Neuronal stem cell (in vitro differentiated cells): ENCODE data around the gene RSBN1.

Source experiments
- DNase-seq: peaks from one replicate; pipeline ENCODE4 v3.0.0-alpha.2; 2013; ENCODE audit warnings: low spot score
- H2AFZ ChIP-seq: one replicate; pipeline ENCODE4 v1.6.1; 2013; ENCODE audit warnings: mild to moderate bottlenecking, low read length, inconsistent platforms
- H2AK5ac ChIP-seq: 2 replicates; pipeline ENCODE4 v1.6.1; 2013; ENCODE audit warnings: low read depth, mild to moderate bottlenecking, inconsistent platforms, low read length, moderate library complexity, mixed read lengths
- H2BK120ac ChIP-seq: 2 replicates; pipeline ENCODE4 v1.6.1; 2013; ENCODE audit warnings: low read depth, mild to moderate bottlenecking, inconsistent platforms, low read length, moderate library complexity, mixed read lengths
- H2BK12ac ChIP-seq: one replicate; pipeline ENCODE4 v1.6.1; 2013; ENCODE audit warnings: low read length, inconsistent platforms
- H2BK15ac ChIP-seq: 2 replicates; pipeline ENCODE4 v1.6.1; 2013; ENCODE audit warnings: mild to moderate bottlenecking, low read length, inconsistent platforms, mixed read lengths
- H2BK5ac ChIP-seq: one replicate; pipeline ENCODE4 v1.6.1; 2013; ENCODE audit warnings: inconsistent platforms, mild to moderate bottlenecking, low read length, moderate library complexity
- H3K14ac ChIP-seq: one replicate; pipeline ENCODE4 v1.6.1; 2013; ENCODE audit warnings: low read length, inconsistent platforms
- H3K18ac ChIP-seq: 2 replicates; pipeline ENCODE4 v1.6.1; 2013; ENCODE audit warnings: low read length, inconsistent platforms
- H3K23ac ChIP-seq: 2 replicates; pipeline ENCODE4 v1.6.1; 2013; ENCODE audit warnings: low read depth, mild to moderate bottlenecking, mixed read lengths, low read length, inconsistent platforms; ENCODE audit not compliant: poor library complexity
- H3K27ac ChIP-seq: replicated peaks from 3 replicates; pipeline ENCODE4 v1.5.1; 2013; ENCODE audit warnings: low read length, inconsistent platforms
- H3K27me3 ChIP-seq, 3 experiments: 2 replicates each; pipeline ENCODE4 v1.6.1; 2013; ENCODE audit warnings: low read length in 3 of 3, mild to moderate bottlenecking in 2 of 3, inconsistent platforms in 1 of 3, low read depth in 1 of 3, mixed read lengths in 1 of 3, moderate library complexity in 1 of 3; ENCODE audit not compliant: control insufficient read depth in 3 of 3, insufficient read depth in 3 of 3
- H3K36me3 ChIP-seq, 2 donors: replicated peaks in 1 of 2; 2 replicates each; pipeline ENCODE4 v1.6.1; 2013; ENCODE audit warnings: low read length in 2 of 2; ENCODE audit not compliant: control insufficient read depth in 2 of 2, insufficient read depth in 2 of 2
- H3K4ac ChIP-seq: 2 replicates; pipeline ENCODE4 v1.6.1; 2013; ENCODE audit warnings: inconsistent platforms, mild to moderate bottlenecking, low read length, moderate library complexity
- H3K4me1 ChIP-seq, 2 donors: 1 replicate in 1 of 2; 2 replicates in 1 of 2; pipeline ENCODE4 v1.6.1; 2013; ENCODE audit warnings: low read length in 2 of 2, low read depth in 1 of 2; ENCODE audit not compliant: control insufficient read depth in 2 of 2, insufficient read depth in 1 of 2
- H3K4me2 ChIP-seq: one replicate; pipeline ENCODE4 v1.6.1; 2013; ENCODE audit warnings: mild to moderate bottlenecking, low read length, inconsistent platforms; ENCODE audit not compliant: insufficient read depth, poor library complexity, severe bottlenecking
- H3K4me3 ChIP-seq, 2 donors: 2 replicates each; pipeline ENCODE4 v1.5.1; 2013; ENCODE audit warnings: low read length in 2 of 2, mild to moderate bottlenecking in 2 of 2, inconsistent platforms in 1 of 2, moderate library complexity in 1 of 2
- H3K79me1 ChIP-seq: one replicate; pipeline ENCODE4 v1.6.1; 2013; ENCODE audit warnings: low read depth, mild to moderate bottlenecking, inconsistent platforms, low read length, moderate library complexity
- H3K9ac ChIP-seq: one replicate; pipeline ENCODE4 v1.6.1; 2013; ENCODE audit warnings: mild to moderate bottlenecking, low read depth, low read length, inconsistent platforms; ENCODE audit not compliant: poor library complexity
- H3K9me3 ChIP-seq, 2 donors: replicated peaks in 1 of 2; 2 replicates each; pipeline versions ENCODE3 to v1.6.1; 2013; ENCODE audit warnings: low read length in 2 of 2, mild to moderate bottlenecking in 2 of 2, inconsistent platforms in 1 of 2, low read depth in 1 of 2, mixed read lengths in 1 of 2, moderate library complexity in 1 of 2; ENCODE audit not compliant: control insufficient read depth in 2 of 2, insufficient read depth in 1 of 2
- H4K8ac ChIP-seq: one replicate; pipeline ENCODE4 v1.6.1; 2013; ENCODE audit warnings: low read depth, mild to moderate bottlenecking, inconsistent platforms, low read length, moderate library complexity
- H4K91ac ChIP-seq: one replicate; pipeline ENCODE4 v1.6.1; 2013; ENCODE audit warnings: low read length, low read depth, mild to moderate bottlenecking, inconsistent platforms; ENCODE audit not compliant: poor library complexity
- WGBS, 2 donors: extraction: QIAGEN DNeasy Blood & Tissue Kit; methylation state at CpG; one replicate each; pipeline ENCODE4 v1.1.7; 2013; ENCODE audit warnings: missing lambda C conversion rate in 2 of 2, mixed read lengths in 1 of 2; ENCODE audit not compliant: insufficient read length in 2 of 2, insufficient replicate concordance in 1 of 2; ENCODE audit errors: extremely low coverage in 2 of 2; 5-methylcytosine and 5-hydroxymethylcytosine counted together

RSBN1 gene

DNA sequence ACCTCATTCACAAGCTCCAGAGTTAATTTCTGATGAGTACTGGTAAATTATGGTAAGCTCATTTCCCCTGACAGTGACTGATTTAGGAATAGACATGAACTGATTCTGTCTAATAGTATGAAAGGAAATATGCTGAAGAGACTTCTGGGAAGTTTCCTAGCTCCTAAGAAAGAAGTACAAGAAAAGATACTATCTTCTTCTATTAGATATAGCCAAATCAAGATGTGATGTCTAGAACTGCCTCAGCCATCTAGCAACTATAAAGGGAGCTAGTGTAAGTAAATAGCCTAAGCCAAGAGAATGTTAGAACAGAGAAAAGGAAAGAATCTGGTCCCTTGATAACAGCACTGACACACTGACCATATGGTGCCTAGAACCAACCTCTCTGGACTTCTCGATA, 42.2 kb downstream of the RSBN1 start:
- Histone ChIP-seq H3K4me3 (no peak overlapping the region), H3K27ac (peak overlapping the region; percentile 39)

DNA sequence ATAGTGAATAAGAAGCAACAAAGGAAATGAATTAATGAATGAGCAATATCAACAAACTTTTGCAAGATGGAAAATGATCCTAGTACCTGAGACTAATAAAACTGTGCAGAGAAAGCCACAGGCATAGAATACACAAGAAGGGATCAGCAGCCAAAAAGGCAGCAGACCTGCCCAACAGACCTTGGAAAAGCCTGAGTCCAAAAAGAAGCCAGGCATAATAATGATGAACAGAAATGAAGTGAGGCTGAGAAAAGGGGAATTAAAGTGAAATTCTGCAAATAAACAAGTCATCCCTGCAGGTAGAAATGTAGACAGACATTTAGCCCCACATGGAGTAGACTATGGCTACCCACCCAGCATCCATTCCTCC, 42.7 kb downstream of the RSBN1 start:
- no peak overlapping the region for H3K4me3 ChIP-seq
- no peak overlapping the region for H2BK120ac ChIP-seq
- H3K27ac ChIP-seq = peak overlapping the region; percentile 39
- H3K4me2 ChIP-seq = no peak overlapping the region
- H3K14ac ChIP-seq = no peak overlapping the region
- no peak overlapping the region for H2AFZ ChIP-seq
- H3K79me1 ChIP-seq = no peaks in the 10 kb centered on the region
- no peak overlapping the region for H3K9ac ChIP-seq
- H3K4ac ChIP-seq = no peak overlapping the region
- H3K27me3 ChIP-seq = no peaks in the 10 kb centered on the region
- H3K18ac ChIP-seq = no peak overlapping the region
- no peak overlapping the region for H2BK5ac ChIP-seq
- H2BK12ac ChIP-seq = no peak overlapping the region
- H3K23ac ChIP-seq = no peak overlapping the region
- no peaks in the 10 kb centered on the region for H3K9me3 ChIP-seq
- no peak overlapping the region for H4K91ac ChIP-seq
- H4K8ac ChIP-seq = no peak overlapping the region
- H3K36me3 ChIP-seq = peaks cover 3 to 58% of the 10 kb centered on the region in 2 donors
- peaks cover 2 to 21% of the 10 kb centered on the region in 2 donors for H3K4me1 ChIP-seq
- no peak for DNase-seq
- H2AK5ac ChIP-seq = no peak overlapping the region
- H2BK15ac ChIP-seq = no peak overlapping the region

More for the DNA sequence above, 42.2 kb downstream of the RSBN1 start:
- no peak for DNase-seq
- Histone ChIP-seq H4K8ac (no peak overlapping the region), H3K14ac (no peak overlapping the region), H2AK5ac (no peak overlapping the region), H3K4me1 (peaks cover 2 to 21% of the 10 kb centered on the region in 2 donors), H3K4me2 (no peak overlapping the region), H3K18ac (no peak overlapping the region), H2BK120ac (no peak overlapping the region), H2AFZ (no peak overlapping the region), H3K4ac (no peak overlapping the region), H3K27me3 (no peaks in the 10 kb centered on the region), H2BK12ac (no peak overlapping the region), H2BK15ac (no peak overlapping the region), H3K9ac (no peak overlapping the region), H3K36me3 (peaks cover 4 to 58% of the 10 kb centered on the region in 2 donors), H3K23ac (no peak overlapping the region), H4K91ac (no peak overlapping the region), H3K79me1 (no peaks in the 10 kb centered on the region), H3K9me3 (no peaks in the 10 kb centered on the region), H2BK5ac (no peak overlapping the region)
- no CpG with 5 or more reads among the region's 1 CpG for WGBS, 2 donors

DNA sequence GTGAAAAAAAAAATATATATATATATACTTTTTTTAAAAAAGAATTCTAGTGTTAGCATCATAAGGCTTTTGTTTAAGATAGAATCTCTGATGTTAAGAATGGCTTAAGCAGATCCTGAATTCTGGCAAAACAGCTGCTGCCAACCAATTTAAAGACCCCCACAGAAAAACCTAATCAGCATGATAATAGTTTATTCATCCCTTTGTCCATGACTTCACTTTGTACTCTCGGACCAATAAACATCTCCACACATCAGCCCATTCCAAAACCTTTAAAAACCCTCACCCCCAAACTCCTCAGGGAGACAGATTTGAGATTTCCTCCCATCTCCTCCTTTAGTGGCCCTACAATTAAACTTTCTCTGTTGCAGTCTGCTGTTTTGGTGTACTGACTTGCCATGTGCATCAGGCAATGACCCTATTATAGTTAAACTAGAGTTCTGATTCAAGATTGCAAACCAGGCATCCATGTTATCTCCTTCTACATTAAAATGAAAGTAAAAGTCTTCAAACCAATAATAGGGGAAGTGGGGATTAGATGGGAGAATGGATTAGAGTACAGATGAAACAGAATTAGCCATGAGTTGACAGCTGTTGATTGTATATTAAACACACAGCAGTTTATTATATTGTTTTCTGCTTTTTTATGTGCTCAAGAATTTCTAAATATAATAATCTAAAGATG, 43.2 kb downstream of the RSBN1 start:
- DNase-seq = peak; percentile 29
- no peaks in the 10 kb centered on the region for H3K27me3 ChIP-seq
- H2AFZ ChIP-seq = no peak overlapping the region
- no peaks in the 10 kb centered on the region for H3K79me1 ChIP-seq
- peaks cover 2 to 21% of the 10 kb centered on the region in 2 donors for H3K4me1 ChIP-seq
- no peak overlapping the region for H3K18ac ChIP-seq
- no peak overlapping the region for H3K23ac ChIP-seq
- H2BK12ac ChIP-seq = no peak overlapping the region
- no peak overlapping the region for H2BK120ac ChIP-seq
- H2AK5ac ChIP-seq = no peak overlapping the region
- no peak overlapping the region for H3K9ac ChIP-seq
- no peak overlapping the region for H4K8ac ChIP-seq
- no peak overlapping the region for H3K4me2 ChIP-seq
- WGBS, 2 donors = no CpG with 5 or more reads among the region's 1 CpG
- peaks cover 2 to 59% of the 10 kb centered on the region in 2 donors for H3K36me3 ChIP-seq
- H3K14ac ChIP-seq = no peak overlapping the region
- H4K91ac ChIP-seq = no peak overlapping the region
- H3K4me3 ChIP-seq = no peak overlapping the region
- H3K4ac ChIP-seq = no peak overlapping the region
- H3K9me3 ChIP-seq = no peaks in the 10 kb centered on the region
- H2BK15ac ChIP-seq = no peak overlapping the region
- peak overlapping the region; percentile 64 for H3K27ac ChIP-seq
- H2BK5ac ChIP-seq = no peak overlapping the region

DNA sequence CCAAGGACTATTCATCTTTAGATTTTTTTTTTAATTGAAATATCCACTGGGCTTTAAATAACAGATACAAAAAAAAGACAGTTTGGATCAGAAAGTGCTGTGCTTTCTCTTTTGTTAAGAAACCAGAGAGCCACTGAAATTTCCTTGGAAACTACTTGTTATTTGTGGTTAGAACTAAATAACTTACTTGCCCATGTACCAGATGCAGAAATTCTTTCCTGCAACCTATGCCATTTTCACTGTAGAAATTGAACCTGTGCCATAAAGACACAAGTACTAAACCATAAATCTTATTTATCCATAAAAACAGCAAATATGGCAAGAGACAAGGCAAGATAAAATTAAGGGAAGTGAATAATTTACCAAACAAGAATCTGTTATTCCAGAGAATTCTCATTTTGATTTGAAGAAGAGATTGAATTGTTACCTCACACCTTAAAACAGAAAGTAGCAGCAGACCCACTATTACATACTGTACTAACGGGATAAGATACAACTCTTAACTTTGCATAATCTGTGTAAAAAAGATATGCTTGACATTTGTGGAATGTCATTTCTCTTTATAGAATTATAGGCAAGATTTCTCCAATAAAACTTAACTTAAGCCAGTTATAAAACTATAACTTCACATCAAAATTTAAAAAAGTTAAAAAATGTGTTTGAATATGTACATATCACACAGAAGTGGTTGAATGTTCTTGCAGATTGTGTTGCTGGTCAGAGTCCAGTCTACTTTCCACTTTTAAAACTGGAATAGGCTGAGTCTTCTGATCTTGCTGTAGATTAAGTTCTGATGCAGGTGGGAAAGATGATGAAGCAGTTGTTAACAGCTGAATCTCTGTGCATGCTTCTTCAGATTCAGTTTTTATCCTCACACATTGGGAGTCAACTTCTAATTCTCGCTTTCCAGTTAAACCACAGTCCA, 46.7 kb downstream of the RSBN1 start:
- Histone ChIP-seq H2AFZ (no peak overlapping the region), H3K27ac (no peak overlapping the region), H3K18ac (no peak overlapping the region), H3K79me1 (no peaks in the 10 kb centered on the region), H4K91ac (no peak overlapping the region), H3K14ac (no peak overlapping the region), H3K9me3 (no peaks in the 10 kb centered on the region), H3K27me3 (no peaks in the 10 kb centered on the region), H2BK15ac (no peak overlapping the region), H2BK12ac (no peak overlapping the region), H3K23ac (no peak overlapping the region), H2BK5ac (no peak overlapping the region), H3K9ac (no peak overlapping the region), H4K8ac (no peak overlapping the region), H2AK5ac (no peak overlapping the region), H2BK120ac (no peak overlapping the region), H3K36me3 (peaks cover 2 to 51% of the 10 kb centered on the region in 2 donors), H3K4me1 (peaks cover 2 to 17% of the 10 kb centered on the region in 2 donors), H3K4me3 (no peak overlapping the region), H3K4me2 (no peak overlapping the region), H3K4ac (no peak overlapping the region)
- no CpG with 5 or more reads among the region's 2 CpGs for WGBS, 2 donors
- no peak for DNase-seq
